ENCODE data around the gene LDB2.

The LDB2 gene

DNA sequence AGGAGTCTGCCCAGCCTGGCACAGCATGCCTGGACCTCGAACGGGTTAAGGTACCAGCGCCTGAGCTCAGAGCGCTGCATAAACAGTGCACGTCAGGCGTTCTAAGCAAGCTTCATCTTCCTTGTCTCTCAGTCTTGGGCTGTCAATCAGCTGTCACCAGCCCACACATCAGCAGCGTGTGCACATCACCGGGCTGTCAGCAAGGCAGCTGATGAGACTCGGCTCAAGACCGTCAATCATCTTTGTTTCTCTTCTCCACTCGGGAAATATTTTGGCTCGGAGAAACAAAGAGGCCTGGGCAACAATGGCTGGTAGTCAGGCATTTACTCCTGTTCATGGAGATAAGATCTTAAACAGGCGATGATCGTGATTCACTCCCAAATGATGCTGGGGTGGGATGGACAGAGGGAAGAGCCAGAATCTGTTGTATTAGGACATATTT lies 141.3 kb downstream of the LDB2 start:
- no peak for DNase-seq (ENCODE audit: low read depth in 2 of 2)

GRCh38 chr4:16754104-16754503 lies 144.3 kb downstream of the LDB2 start:
- no peak for DNase-seq (ENCODE audit: low read depth in 2 of 2)

GRCh38 chr4:16752150-16752549 lies 146.3 kb downstream of the LDB2 start:
- no peak for DNase-seq (ENCODE audit: low read depth in 2 of 2)

DNA sequence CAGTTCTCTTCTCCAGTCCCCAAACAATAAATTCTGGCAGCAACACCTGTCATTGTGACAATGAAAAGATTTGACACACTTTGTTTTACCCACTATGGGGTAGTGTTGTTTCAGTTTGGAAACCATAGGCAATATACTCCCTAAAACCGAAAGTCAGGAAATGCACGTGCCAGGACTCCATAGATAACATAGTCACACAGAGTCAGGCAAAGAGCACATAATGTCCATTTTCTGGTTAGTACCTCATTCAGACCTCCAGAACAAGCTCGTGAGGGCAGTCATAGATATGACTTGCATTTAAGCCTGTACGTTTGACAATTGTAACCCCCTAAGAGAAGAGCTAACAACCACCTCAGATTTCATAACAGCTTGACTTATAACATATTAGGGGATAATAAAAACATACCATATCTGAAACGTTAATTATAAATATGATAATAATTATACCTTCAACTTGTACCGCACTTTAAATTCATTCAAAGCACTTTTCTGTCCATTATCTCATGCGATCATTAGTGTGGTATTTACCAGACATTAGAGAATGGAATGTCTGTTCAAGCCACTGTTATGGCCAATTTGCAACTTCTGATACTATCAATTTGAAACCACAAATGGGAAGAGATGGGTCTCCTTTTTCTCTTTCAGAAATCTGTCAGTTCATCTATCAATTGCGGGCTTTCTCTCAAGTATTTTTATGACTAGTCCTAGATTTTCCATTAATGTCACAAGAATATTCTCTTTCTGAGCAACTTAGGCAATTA lies 147.4 kb downstream of the LDB2 start:
- no peak for DNase-seq (ENCODE audit: low read depth in 2 of 2)

DNA sequence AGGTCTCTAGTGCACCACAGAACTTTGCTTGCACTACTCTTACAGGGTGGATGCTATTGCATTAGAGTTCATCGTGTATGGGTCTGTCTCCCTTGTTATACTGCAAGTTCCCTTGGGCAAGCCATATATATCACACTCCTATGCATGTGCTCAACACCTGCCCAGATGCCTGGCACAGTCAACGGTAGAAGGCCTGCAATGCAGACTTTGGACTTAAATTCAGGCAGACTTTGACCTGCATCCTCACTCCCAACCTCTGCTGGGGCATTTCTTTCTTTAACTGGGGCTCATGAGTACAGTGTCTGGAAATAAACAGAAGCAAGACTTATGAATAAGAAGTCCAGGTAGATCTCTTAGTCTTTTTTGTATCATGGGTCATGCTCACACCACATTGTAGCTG lies 148.2 kb downstream of the LDB2 start:
- DNase-seq (ENCODE audit: low read depth in 2 of 2): no peak

- DNase-seq (ENCODE audit: low read depth in 2 of 2): no peak
Observed at GRCh38 chr4:16745887-16746286, 152.6 kb downstream of the LDB2 start.

DNA sequence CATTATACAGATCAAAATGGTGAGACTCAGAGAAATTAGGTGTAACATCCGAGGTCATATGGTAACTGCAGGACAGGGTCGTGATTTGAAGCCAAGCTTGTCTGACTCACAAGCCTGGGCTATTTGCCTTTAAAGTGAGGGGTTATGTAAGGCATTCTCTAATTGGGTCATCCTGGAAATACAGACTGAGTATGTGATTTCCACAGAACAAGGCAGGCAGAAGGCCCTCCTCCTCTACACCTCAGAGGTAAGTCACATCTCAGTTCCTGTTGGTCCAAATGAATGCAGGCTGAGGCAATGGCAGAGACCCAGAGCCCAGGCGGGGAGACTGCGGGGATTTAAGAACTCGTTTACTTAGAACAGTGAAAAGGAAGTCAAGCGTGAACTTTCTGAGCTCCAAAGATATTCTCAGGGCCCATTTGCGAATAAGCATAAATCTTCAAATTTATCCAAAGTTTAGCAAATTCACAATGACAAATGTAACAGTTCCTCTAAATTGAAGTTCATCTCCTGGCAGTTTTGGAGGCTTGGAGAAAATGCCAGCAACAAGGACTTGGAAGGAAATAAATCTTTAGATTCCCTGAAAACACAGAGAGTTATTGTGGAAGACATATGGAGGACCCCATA lies 153.3 kb downstream of the LDB2 start:
- DNase-seq (ENCODE audit: low read depth in 2 of 2): no peak

DNA sequence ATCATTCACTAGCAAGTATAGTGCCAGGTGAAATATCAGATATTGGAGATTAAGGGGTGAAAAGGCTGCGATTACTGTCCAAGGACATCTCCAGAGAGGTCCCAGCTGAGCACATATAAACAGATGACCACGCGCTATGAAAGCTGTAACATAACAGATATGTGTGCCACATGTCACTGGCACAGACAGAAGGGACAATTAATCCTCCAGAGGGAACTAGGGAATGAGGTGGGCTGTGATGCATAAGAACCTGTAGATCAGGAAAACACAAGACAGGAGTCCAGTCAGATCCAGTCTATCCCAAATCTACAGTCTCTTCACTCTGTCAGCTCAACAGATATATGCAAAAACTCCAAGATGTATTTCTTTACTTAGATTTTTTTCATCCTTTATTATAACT lies 157.2 kb downstream of the LDB2 start:
- DNase-seq (ENCODE audit: low read depth in 2 of 2): no peak

DNA sequence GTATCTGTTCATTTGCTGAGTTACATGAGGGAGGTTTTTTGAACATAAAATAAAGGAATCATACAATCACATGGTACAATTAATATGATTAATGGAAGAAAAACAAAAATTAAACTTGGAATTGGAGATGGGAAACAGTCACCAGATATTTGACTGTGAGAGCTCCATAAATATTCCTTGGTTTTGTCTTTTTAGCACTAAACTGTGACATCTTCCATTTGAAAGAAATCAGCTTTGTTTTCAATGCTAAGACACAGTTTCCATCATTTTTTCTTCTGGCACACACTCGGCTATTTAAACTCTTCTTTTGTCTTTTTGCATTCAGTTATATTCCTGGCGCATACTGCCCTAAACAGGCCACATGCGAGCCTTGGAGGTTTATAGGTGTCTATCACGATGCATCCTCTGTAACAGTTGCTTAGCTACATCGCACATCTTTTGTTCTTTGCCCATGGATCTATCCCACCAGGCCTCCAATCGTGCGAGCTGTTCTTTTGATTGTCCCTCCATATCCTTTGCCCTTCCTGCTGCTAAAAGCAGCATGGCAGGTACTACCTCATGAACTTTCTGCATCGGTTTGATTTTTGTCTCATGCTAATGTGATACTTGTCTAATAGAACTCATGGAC lies 158.3 kb downstream of the LDB2 start:
- DNase-seq (ENCODE audit: low read depth in 2 of 2): no peak

DNA sequence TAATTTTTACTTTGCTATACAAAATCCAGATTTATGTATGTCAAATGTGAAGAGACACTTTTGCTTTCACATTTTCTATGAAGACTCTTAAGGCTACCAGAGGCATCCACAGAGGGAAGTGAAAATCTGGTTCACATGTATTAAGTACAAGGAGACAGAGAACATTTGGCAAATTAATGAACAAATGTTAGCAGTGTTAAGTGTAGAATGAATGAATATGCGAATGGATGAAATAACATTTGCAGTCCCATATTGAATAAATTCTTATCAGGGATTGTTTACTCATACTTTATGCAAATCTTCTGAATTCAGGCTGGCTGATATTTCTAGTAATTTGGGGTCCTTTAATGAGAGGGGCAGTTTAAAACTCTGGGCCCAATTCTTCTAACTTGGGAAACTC lies 159.9 kb downstream of the LDB2 start:
- no peak for DNase-seq (ENCODE audit: low read depth in 2 of 2)

GRCh38 chr4:16733509-16733908 lies 164.9 kb downstream of the LDB2 start:
- no peak for DNase-seq (ENCODE audit: low read depth in 2 of 2)

DNA sequence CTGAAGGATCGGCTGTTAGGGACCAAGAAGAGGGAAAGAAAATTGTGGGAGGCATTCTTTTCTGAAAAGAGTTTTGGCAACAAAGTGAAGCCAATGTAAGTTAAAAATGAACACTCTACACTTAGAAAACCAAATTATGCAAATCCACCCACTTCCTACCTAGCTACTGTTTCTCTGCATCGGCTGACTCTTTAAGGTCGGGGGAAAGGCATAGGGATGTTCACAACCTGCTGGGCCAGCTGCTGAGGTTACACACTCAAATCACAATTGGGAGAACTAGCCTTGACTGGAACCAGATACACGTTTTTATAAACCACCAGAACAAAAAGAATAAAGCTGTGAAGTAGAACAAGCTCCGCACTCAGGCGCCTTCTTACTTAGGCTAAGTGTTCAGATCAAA lies 165.7 kb downstream of the LDB2 start:
- DNase-seq (ENCODE audit: low read depth in 2 of 2): no peak

GRCh38 chr4:16731776-16732380 lies 166.6 kb downstream of the LDB2 start:
- DNase-seq (ENCODE audit: low read depth in 2 of 2): no peak

DNA sequence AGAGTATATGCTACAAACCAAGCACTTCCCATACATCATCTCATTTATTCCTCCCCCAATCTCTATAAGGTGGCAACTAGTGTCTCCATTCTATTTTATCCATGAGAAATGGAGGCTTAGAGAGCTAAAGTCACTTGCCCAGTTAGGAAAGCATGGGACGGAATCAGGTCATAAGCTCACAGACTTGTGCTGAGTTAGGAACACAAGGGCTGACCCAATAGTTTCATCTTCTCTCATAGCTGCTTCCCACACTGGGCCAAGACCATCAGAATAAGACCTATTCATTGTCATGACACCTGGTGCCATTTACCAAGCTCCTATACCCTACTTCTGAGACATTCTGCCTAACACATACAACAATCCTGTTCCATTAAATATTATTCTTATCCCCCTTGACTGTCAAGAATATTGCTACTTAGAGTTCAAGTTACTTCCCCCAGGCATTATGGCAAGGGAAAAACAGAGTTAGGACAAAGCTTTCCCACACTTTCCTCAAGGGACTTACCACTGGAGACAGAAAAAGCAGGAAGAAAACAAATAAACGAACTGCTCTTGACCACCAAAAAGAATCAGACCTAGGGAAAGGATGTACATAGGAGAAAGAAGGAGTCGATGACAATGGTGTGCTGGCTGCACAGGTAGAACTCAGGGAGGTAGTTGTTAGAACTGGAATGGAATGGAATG lies 167.8 kb downstream of the LDB2 start:
- DNase-seq (ENCODE audit: low read depth in 2 of 2): no peak

DNA sequence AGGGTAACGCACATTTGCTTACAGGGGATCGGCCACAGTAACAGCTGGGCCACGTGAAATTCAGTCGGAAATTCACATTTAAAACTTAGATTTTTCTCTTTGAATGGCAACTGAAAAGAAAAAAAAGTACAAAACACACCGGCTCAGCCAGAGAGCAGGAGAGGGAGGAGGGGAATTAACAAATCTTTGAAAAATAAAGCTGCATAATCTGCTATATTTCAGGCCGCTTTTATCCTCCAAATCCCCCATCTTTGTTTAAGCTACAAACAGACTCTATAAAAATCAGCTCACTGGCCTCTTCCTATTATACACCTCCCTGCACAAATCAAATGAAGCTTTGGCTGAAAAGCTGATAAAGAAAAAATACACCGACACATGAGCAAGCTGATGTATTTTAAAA lies 169.1 kb downstream of the LDB2 start:
- no peak for DNase-seq (ENCODE audit: low read depth in 2 of 2)

DNA sequence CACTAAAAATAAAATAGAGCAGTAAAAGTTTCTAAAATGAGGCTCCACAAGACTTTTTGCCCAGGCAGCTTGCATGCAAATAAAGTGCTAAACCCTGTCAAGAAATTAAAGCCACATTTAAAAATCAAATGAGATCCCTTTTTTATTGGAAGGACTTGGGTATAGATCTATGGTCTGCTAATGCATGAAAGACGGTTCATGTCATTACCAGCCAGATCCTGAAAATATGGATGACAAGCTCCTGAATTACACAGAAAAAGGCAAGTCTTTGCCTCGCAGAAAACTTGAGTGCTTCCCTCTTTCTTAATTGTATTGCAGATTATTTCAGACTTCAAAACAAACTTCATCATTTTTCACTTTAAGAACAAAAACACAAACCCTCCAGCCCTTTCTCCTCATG lies 169.6 kb downstream of the LDB2 start:
- no peak for DNase-seq (ENCODE audit: low read depth in 2 of 2)

- no peak for DNase-seq (ENCODE audit: low read depth in 2 of 2)
Observed at GRCh38 chr4:16728111-16728510, 170.3 kb downstream of the LDB2 start.

DNA sequence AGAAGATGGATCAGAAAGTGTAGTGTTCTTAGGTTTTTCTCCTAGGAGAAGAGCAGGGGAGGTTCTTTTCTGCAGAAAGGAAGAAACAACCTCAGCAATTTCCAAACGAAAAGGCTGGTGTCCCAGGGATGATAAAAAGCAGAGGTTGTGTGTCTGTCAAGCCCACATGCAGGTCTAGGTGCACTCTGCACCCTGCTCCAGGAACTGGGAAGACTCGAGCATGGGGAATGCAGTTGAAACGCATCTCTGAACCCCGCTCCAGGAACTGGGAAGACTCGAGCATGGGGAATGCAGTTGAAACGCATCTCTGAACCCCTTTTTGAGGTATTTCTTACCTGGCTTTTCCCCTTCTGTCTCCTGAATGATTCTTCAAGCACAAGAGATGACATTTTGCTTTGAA lies 171.2 kb downstream of the LDB2 start:
- DNase-seq (ENCODE audit: low read depth in 2 of 2): no peak

DNA sequence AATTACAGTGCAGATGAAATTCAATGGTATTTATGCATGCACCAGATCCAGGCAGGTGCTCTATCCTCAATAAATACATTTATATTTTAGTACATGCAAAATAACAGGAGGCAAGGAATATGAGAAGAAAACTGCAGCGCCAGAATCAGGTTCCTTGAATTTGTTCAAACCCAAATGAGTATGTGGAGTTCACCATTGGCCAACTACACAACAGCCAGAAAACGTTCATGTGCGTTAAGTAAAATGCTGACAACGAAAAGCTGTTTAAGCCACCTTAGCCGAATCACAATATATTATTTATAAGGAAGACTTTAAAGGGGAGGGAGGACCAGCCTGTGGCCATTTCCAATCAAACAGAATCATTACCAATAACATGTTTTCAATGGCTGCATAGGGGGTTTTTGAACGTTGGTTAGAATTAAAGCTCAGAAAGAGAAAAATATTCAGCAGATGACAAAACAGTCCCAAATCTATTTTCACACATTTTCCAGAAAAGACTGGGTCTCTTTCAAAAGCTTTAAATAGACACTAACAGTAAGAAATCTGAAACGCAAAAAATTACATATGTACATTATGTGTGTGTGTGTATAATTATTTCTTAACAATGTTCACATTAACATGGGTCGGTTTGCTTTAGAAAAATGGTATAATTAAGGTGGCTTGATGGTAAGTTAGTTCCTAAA lies 171.9 kb downstream of the LDB2 start:
- no peak for DNase-seq (ENCODE audit: low read depth in 2 of 2)

- DNase-seq (ENCODE audit: low read depth in 2 of 2): no peak
Observed at GRCh38 chr4:16725252-16725651, 173.2 kb downstream of the LDB2 start.

- no peak for DNase-seq (ENCODE audit: low read depth in 2 of 2)
Observed at GRCh38 chr4:16722416-16722815, 176.0 kb downstream of the LDB2 start.
